Right lobe of liver (tissue), 4 donors: ENCODE data around the gene PIK3C2G.

ENCODE experiments used
- POLR2A ChIP-seq: fragments of 450-650 bp; IDR thresholded peaks from one replicate; pipeline ENCODE4 v1.6.1; 2017; ENCODE audit warnings: antibody characterized with exemption, mild to moderate bottlenecking
- TF ChIP-seq, protein P1 (sequence below), 4 donors: fragments of 200-600 bp in 3 of 4; fragments of 450-650 bp in 1 of 4; IDR thresholded peaks; one replicate each; pipeline versions ENCODE4 v1.5.1 to v1.8.0; 2016 to 2022; ENCODE audit warnings: antibody characterized with exemption in 4 of 4, mild to moderate bottlenecking in 2 of 4
- donor health status: DM: no; HTN: no; CAD: no.
- donor health status: DM: no; HTN: no; CAD: no.
- donor health status: DM: no; HTN: yes; CAD: no.

DNA sequence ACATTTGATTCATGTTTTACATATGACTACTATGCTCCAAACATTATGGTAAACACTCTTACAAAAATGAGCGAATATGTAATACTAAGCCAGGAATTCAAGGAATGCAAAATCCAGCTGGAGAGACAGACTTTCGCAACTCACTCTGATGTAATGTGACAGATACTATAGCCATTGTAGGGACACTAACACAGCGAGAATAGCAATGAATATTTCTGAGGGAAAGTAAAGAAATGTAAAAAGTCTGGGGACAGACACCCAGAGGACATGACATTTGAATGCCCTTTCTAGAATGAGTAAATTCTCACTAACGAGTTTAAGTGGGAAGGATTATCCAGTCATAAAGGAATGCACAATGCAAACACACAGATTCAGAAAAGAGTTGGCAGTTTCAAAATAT is 121.9 kb downstream of the PIK3C2G start:
- TF ChIP-seq, protein P1, sequence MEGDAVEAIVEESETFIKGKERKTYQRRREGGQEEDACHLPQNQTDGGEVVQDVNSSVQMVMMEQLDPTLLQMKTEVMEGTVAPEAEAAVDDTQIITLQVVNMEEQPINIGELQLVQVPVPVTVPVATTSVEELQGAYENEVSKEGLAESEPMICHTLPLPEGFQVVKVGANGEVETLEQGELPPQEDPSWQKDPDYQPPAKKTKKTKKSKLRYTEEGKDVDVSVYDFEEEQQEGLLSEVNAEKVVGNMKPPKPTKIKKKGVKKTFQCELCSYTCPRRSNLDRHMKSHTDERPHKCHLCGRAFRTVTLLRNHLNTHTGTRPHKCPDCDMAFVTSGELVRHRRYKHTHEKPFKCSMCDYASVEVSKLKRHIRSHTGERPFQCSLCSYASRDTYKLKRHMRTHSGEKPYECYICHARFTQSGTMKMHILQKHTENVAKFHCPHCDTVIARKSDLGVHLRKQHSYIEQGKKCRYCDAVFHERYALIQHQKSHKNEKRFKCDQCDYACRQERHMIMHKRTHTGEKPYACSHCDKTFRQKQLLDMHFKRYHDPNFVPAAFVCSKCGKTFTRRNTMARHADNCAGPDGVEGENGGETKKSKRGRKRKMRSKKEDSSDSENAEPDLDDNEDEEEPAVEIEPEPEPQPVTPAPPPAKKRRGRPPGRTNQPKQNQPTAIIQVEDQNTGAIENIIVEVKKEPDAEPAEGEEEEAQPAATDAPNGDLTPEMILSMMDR (IDR thresholded peaks at IDR 0.05): no peak
- no peak for TF ChIP-seq POLR2A
